ENCODE measurements around the gene SPACA6. TPM values are rescaled to one million over a fixed set of nuclear protein-coding genes. Genes with fewer than 3 reads are reported as not detected.

Gene SPACA6
- 1.0 and 5.2 TPM in 2 replicates for total RNA-seq

GRCh38 chr19:51693260-51693659, at the start of gene SPACA6:
Gene SPACA6 (plus strand): TSS chr19:51693330. CDS start chr19:51693527, 197 bp downstream.

GRCh38 chr19:51646730-51647129, 46.4 kb upstream of the SPACA6 start, which contains the start of gene SIGLEC14:
Gene SIGLEC14 (minus strand): TSS chr19:51646825. CDS start chr19:51646759, 66 bp downstream.

GRCh38 chr19:51751655-51752054, 58.5 kb downstream of the SPACA6 start, which contains the start of gene FPR1:
Gene FPR1 (minus strand): TSS chr19:51751878. CDS start chr19:51746994, 4,884 bp downstream.

Other genes starting within 250 kb of the SPACA6 start
- not detected in 2 replicates for gene SIGLEC8, start 234.9 kb upstream of the SPACA6 start, total RNA-seq
- gene CEACAM18, start 214.8 kb upstream of the SPACA6 start, total RNA-seq: not detected in 2 replicates
- gene SIGLEC12, start 191.5 kb upstream of the SPACA6 start, total RNA-seq: not detected in 2 replicates
- gene SIGLEC6, start 161.7 kb upstream of the SPACA6 start, total RNA-seq: not detected in 2 replicates
- gene ZNF175, start 122.0 kb upstream of the SPACA6 start, total RNA-seq: 1.4 and 3.2 TPM in 2 replicates
- not detected in 2 replicates for gene SIGLEC5, start 62.9 kb upstream of the SPACA6 start, total RNA-seq
- gene SIGLEC14, start 46.5 kb upstream of the SPACA6 start, total RNA-seq: not detected in 2 replicates
- under 0.01 and 0.07 TPM in 2 replicates for gene HAS1, start 30.7 kb downstream of the SPACA6 start, total RNA-seq
- gene FPR1, start 58.5 kb downstream of the SPACA6 start, total RNA-seq: under 0.01 and 0.07 TPM in 2 replicates
- not detected in 2 replicates for gene FPR2, start 67.8 kb downstream of the SPACA6 start, total RNA-seq
- not detected in 2 replicates for gene FPR3, start 101.8 kb downstream of the SPACA6 start, total RNA-seq
- gene ZNF577, start 194.6 kb downstream of the SPACA6 start, total RNA-seq: 5.1 and 11.9 TPM in 2 replicates
- gene ZNF649, start 211.7 kb downstream of the SPACA6 start, total RNA-seq: 14.0 and 17.0 TPM in 2 replicates
- 6.5 and 12.4 TPM in 2 replicates for gene ZNF613, start 234.1 kb downstream of the SPACA6 start, total RNA-seq

Data from nasal cavity respiratory epithelium epithelial cell of viscerocranial mucosa (primary cell).